Retinal pigment epithelial cell (primary cell): ENCODE data around the gene SAYSD1.

Experiments used
- DNase-seq: peaks from one replicate; pipeline ENCODE4 v3.0.0-alpha.2; 2010; ENCODE audit warnings: low read depth
- H3K4me3 ChIP-seq: 2 replicates; pipeline ENCODE4 v1.5.1; 2011; ENCODE audit warnings: mild to moderate bottlenecking, low read length, control low read depth, moderate library complexity
- CTCF ChIP-seq: conservative IDR thresholded peaks from 2 replicates; pipeline ENCODE4 v1.5.1; 2011; ENCODE audit warnings: low read depth, low read length, control low read depth, inconsistent platforms

SAYSD1 gene

GRCh38 chr6:39079197-39080125 lies 35.5 kb downstream of the SAYSD1 start:
- DNase-seq, result no peak
- no peak overlapping the region for H3K4me3 ChIP-seq
- TF ChIP-seq CTCF, result no peak

- TF ChIP-seq CTCF, result no peak
- H3K4me3 ChIP-seq, result no peak overlapping the region
- no peak for DNase-seq
Measured at GRCh38 chr6:39078695-39079094, 36.3 kb downstream of the SAYSD1 start.

- no peak for TF ChIP-seq CTCF
- DNase-seq, result no peak
- H3K4me3 ChIP-seq, result no peak overlapping the region
Measured at GRCh38 chr6:39077882-39078594, 36.9 kb downstream of the SAYSD1 start.

- no peak for DNase-seq
Measured at GRCh38 chr6:39076623-39077535, 38.1 kb downstream of the SAYSD1 start.

GRCh38 chr6:39075807-39076622 lies 39.0 kb downstream of the SAYSD1 start:
- no peak for TF ChIP-seq CTCF
- DNase-seq, result no peak
- H3K4me3 ChIP-seq, result no peak overlapping the region

More at GRCh38 chr6:39076623-39077535, 38.1 kb downstream of the SAYSD1 start:
- no peak for TF ChIP-seq CTCF
- no peak overlapping the region for H3K4me3 ChIP-seq

GRCh38 chr6:39075010-39075686 lies 39.8 kb downstream of the SAYSD1 start:
- DNase-seq, result no peak
- no peak for TF ChIP-seq CTCF
- H3K4me3 ChIP-seq, result no peak overlapping the region
